Stimulated activated effector memory CD8-positive, alpha-beta T cell treated with anti-CD3 and anti-CD28 coated beads, Interleukin-12 subunit alpha, Interleukin-12 subunit beta, amount 100 ng/mL, for 72 hours (primary cell): ENCODE results near the gene NREP.

Experiments
- ATAC-seq: fragments of 150-1000 bp; cut with Tn5 transposase; 2 replicates; pipeline ENCODE4 v1.10.0; 2021
- DNase-seq, 2 donors: peaks; one replicate each; pipeline ENCODE4 v3.0.0; 2021 to 2022; ENCODE audit warnings: low spot score in 2 of 2
- H3K27ac Mint-ChIP-seq: one replicate; pipeline ENCODE4 v1.8.0; 2022; ENCODE audit warnings: mild to moderate bottlenecking, mixed read lengths
- H3K36me3 Mint-ChIP-seq: one replicate; pipeline ENCODE4 v1.8.0; 2022; ENCODE audit warnings: mild to moderate bottlenecking, mixed read lengths
- H3K4me1 Mint-ChIP-seq: one replicate; pipeline ENCODE4 v1.8.0; 2022; ENCODE audit warnings: mixed read lengths
- H3K4me3 Mint-ChIP-seq: one replicate; pipeline ENCODE4 v1.8.0; 2022; ENCODE audit warnings: mild to moderate bottlenecking, mixed read lengths
- H3K9me3 Mint-ChIP-seq: one replicate; pipeline ENCODE4 v1.8.0; 2022; ENCODE audit warnings: mixed read lengths

NREP gene

GRCh38 chr5:111776913-111777781, 20.2 kb upstream of the NREP start:
- no peak overlapping the region for H3K27ac Mint-ChIP-seq
- no peak overlapping the region for H3K4me3 Mint-ChIP-seq
- no peaks in the 10 kb centered on the region for H3K4me1 Mint-ChIP-seq
- ATAC-seq = no peak
- H3K36me3 Mint-ChIP-seq = no peaks in the 10 kb centered on the region
- DNase-seq = no peak
- H3K9me3 Mint-ChIP-seq = no peaks in the 10 kb centered on the region

- Mint-ChIP-seq H3K36me3 (no peaks in the 10 kb centered on the region), H3K4me1 (no peaks in the 10 kb centered on the region), H3K4me3 (no peak overlapping the region), H3K27ac (no peak overlapping the region), H3K9me3 (no peaks in the 10 kb centered on the region)
- ATAC-seq (no peak), DNase-seq (no peak)
Measured at GRCh38 chr5:111775224-111775623, 18.2 kb upstream of the NREP start.

- Mint-ChIP-seq H3K4me1 (no peaks in the 10 kb centered on the region), H3K27ac (no peak overlapping the region), H3K9me3 (no peaks in the 10 kb centered on the region), H3K36me3 (no peaks in the 10 kb centered on the region), H3K4me3 (no peak overlapping the region)
- ATAC-seq = no peak
- DNase-seq = no peak
Measured at GRCh38 chr5:111774525-111774924, 17.5 kb upstream of the NREP start.

- Mint-ChIP-seq H3K36me3 (no peaks in the 10 kb centered on the region), H3K9me3 (no peaks in the 10 kb centered on the region), H3K4me1 (no peaks in the 10 kb centered on the region), H3K4me3 (no peak overlapping the region), H3K27ac (no peak overlapping the region)
- ATAC-seq = no peak
- no peak for DNase-seq
Measured at GRCh38 chr5:111772456-111773122, 15.6 kb upstream of the NREP start.

GRCh38 chr5:111769541-111769940, 12.5 kb upstream of the NREP start:
- DNase-seq (no peak), ATAC-seq (no peak)
- Mint-ChIP-seq H3K9me3 (no peaks in the 10 kb centered on the region), H3K4me1 (no peaks in the 10 kb centered on the region), H3K27ac (no peak overlapping the region), H3K36me3 (no peaks in the 10 kb centered on the region), H3K4me3 (no peak overlapping the region)

GRCh38 chr5:111765613-111766571, 8.9 kb upstream of the NREP start:
- H3K9me3 Mint-ChIP-seq = no peaks in the 10 kb centered on the region
- DNase-seq (no peak), ATAC-seq (no peak)
- H3K4me3 Mint-ChIP-seq = no peak overlapping the region
- no peak overlapping the region for H3K27ac Mint-ChIP-seq
- H3K36me3 Mint-ChIP-seq = no peaks in the 10 kb centered on the region
- H3K4me1 Mint-ChIP-seq = no peaks in the 10 kb centered on the region

GRCh38 chr5:111764019-111764418, 7.0 kb upstream of the NREP start:
- no peak for ATAC-seq
- H3K27ac Mint-ChIP-seq = no peak overlapping the region

GRCh38 chr5:111762895-111763294, 5.9 kb upstream of the NREP start:
- H3K27ac Mint-ChIP-seq = no peak overlapping the region
- ATAC-seq = no peak
- no peak overlapping the region for H3K4me3 Mint-ChIP-seq
- H3K4me1 Mint-ChIP-seq = no peaks in the 10 kb centered on the region
- H3K36me3 Mint-ChIP-seq = no peaks in the 10 kb centered on the region
- no peak for DNase-seq
- H3K9me3 Mint-ChIP-seq = no peaks in the 10 kb centered on the region

More at GRCh38 chr5:111764019-111764418, 7.0 kb upstream of the NREP start:
- no peak for DNase-seq
- H3K9me3 Mint-ChIP-seq = no peaks in the 10 kb centered on the region
- H3K36me3 Mint-ChIP-seq = no peaks in the 10 kb centered on the region
- H3K4me3 Mint-ChIP-seq = no peak overlapping the region
- H3K4me1 Mint-ChIP-seq = no peaks in the 10 kb centered on the region

- DNase-seq = no peak
- no peak for ATAC-seq
- no peaks in the 10 kb centered on the region for H3K9me3 Mint-ChIP-seq
- H3K36me3 Mint-ChIP-seq = no peaks in the 10 kb centered on the region
- H3K4me1 Mint-ChIP-seq = no peaks in the 10 kb centered on the region
- peak overlapping the region; percentile 69 for H3K4me3 Mint-ChIP-seq
- peak overlapping the region; percentile 32 for H3K27ac Mint-ChIP-seq
Measured at GRCh38 chr5:111758284-111758628, 1.3 kb upstream of the NREP start.

- peak overlapping the region; percentile 69 for H3K4me3 Mint-ChIP-seq
- H3K9me3 Mint-ChIP-seq = no peaks in the 10 kb centered on the region
- H3K27ac Mint-ChIP-seq = peak overlapping the region; percentile 75
- DNase-seq (peak; percentile 46 to 83), ATAC-seq (peak; percentile 85)
- no peaks in the 10 kb centered on the region for H3K4me1 Mint-ChIP-seq
- H3K36me3 Mint-ChIP-seq = no peaks in the 10 kb centered on the region
Measured at GRCh38 chr5:111757355-111758283, 625 bp upstream of the NREP start.

- H3K9me3 Mint-ChIP-seq = no peaks in the 10 kb centered on the region
- DNase-seq = no peak
- no peaks in the 10 kb centered on the region for H3K36me3 Mint-ChIP-seq
- no peaks in the 10 kb centered on the region for H3K4me1 Mint-ChIP-seq
- no peak overlapping the region for H3K27ac Mint-ChIP-seq
- ATAC-seq = no peak
- H3K4me3 Mint-ChIP-seq = peak overlapping the region; percentile 69
Measured at GRCh38 chr5:111755942-111756381, 1.0 kb downstream of the NREP start.

- DNase-seq (no peak), ATAC-seq (no peak)
- no peaks in the 10 kb centered on the region for H3K4me1 Mint-ChIP-seq
- H3K27ac Mint-ChIP-seq = no peak overlapping the region
- no peaks in the 10 kb centered on the region for H3K36me3 Mint-ChIP-seq
- no peak overlapping the region for H3K4me3 Mint-ChIP-seq
- H3K9me3 Mint-ChIP-seq = no peaks in the 10 kb centered on the region
Measured at GRCh38 chr5:111755345-111755941, 1.6 kb downstream of the NREP start.

- H3K27ac Mint-ChIP-seq = no peak overlapping the region
- no peaks in the 10 kb centered on the region for H3K4me1 Mint-ChIP-seq
- no peak overlapping the region for H3K4me3 Mint-ChIP-seq
- no peaks in the 10 kb centered on the region for H3K9me3 Mint-ChIP-seq
- H3K36me3 Mint-ChIP-seq = no peaks in the 10 kb centered on the region
- no peak for DNase-seq
- no peak for ATAC-seq
Measured at GRCh38 chr5:111753884-111754589, 3.0 kb downstream of the NREP start.
